HG03378 (cell line): ENCODE measurements around the gene SDF2.

ENCODE experiments used
- ATAC-seq: cut with Tn5 transposase; IDR thresholded peaks from one replicate; pipeline ENCODE4 v1.9.1; 2021; ENCODE audit warnings: mild to moderate bottlenecking, moderate library complexity; ENCODE audit not compliant: unreplicated experiment

Gene SDF2

GRCh38 chr17:28661635-28662526 is at the start of gene SDF2, which contains the start of gene SUPT6H:
TSS of gene SDF2 (minus strand) at chr17:28661906. CDS start at chr17:28661876, 30 bp downstream.
TSS of gene SUPT6H (plus strand) at chr17:28662205. CDS start at chr17:28673402, 11,197 bp downstream.
- peak; percentile 78 for ATAC-seq

GRCh38 chr17:28710861-28711722 is 49.4 kb upstream of the SDF2 start:
- peak; percentile 58 for ATAC-seq

- ATAC-seq, result no peak
These were observed 45.6 kb upstream of the SDF2 start for GRCh38 chr17:28707339-28707720.

GRCh38 chr17:28706471-28707338 is 45.0 kb upstream of the SDF2 start:
- no peak for ATAC-seq

GRCh38 chr17:28705728-28706334 is 44.1 kb upstream of the SDF2 start:
- no peak for ATAC-seq

- no peak for ATAC-seq
These were observed 43.5 kb upstream of the SDF2 start for GRCh38 chr17:28705074-28705659.

GRCh38 chr17:28704219-28704858 is 42.6 kb upstream of the SDF2 start:
- no peak for ATAC-seq

GRCh38 chr17:28703552-28704218 is 42.0 kb upstream of the SDF2 start:
- ATAC-seq, result no peak

- ATAC-seq, result no peak
These were observed 41.0 kb upstream of the SDF2 start for GRCh38 chr17:28702752-28703150.

GRCh38 chr17:28702026-28702751 is 40.5 kb upstream of the SDF2 start:
- no peak for ATAC-seq

GRCh38 chr17:28700830-28701492 is 39.3 kb upstream of the SDF2 start:
- no peak for ATAC-seq

GRCh38 chr17:28700278-28700677 is 38.6 kb upstream of the SDF2 start:
- no peak for ATAC-seq

GRCh38 chr17:28698253-28698941 is 36.7 kb upstream of the SDF2 start:
- no peak for ATAC-seq

GRCh38 chr17:28693869-28694268 is 32.2 kb upstream of the SDF2 start:
- ATAC-seq, result no peak

GRCh38 chr17:28689011-28689410 is 27.3 kb upstream of the SDF2 start:
- no peak for ATAC-seq

- ATAC-seq, result no peak
These were observed 26.8 kb upstream of the SDF2 start for GRCh38 chr17:28688481-28688880.

GRCh38 chr17:28686296-28686695 is 24.6 kb upstream of the SDF2 start:
- ATAC-seq, result no peak
